Measurements from ENCODE around the gene MBNL1.
"Not testable (repeated sequence)": the region's sequence is repeated elsewhere in the genome, so short reads cannot be mapped to it uniquely, and the experiment has no call there.

Gene MBNL1

GRCh38 chr3:152379415-152380042 is 110.8 kb downstream of the MBNL1 start:
- DNase-seq (ENCODE audit: low read depth), result no peak

DNA sequence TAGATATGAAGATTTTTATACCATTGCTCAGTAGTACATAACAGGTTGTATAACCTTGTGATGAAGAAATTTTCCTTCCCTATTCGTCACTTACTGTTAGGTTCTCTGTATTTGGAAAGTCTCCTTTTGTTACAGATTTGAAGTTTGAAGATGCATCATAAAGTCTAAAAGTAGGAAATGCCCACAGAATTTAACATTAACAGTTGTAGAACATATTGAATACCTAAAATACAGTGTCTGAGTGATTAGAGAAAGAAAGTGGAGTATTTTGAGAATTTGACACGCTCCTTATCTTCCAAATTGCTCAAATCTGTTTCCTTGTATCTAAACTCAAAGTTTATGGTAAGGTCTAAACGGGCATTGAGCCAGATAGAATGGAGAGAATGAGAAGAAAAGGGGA is 111.3 kb downstream of the MBNL1 start:
- DNase-seq (ENCODE audit: low read depth), result no peak

DNA sequence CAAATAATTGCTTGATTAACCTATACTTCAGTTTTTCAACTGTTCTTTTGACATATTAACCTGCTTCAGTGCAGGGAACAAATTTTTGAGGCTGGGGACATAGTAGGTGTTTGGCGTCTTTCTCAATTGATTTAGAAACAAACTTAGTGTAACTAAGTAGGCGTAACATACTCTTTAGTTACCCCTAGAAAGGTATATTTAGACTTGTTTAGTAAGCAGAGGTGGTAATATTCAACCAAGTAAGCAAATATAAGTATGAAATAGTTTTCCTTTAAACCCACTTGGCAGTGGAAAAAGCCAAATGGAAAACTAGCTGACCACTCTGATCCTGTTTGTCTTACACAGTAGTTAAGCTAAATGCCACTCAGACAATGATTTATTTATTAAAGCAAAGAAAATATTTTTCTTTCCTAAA is 113.2 kb downstream of the MBNL1 start:
- no peak for DNase-seq (ENCODE audit: low read depth)

- no peak for DNase-seq (ENCODE audit: low read depth)
Observed at GRCh38 chr3:152382312-152383135, 113.8 kb downstream of the MBNL1 start.

DNA sequence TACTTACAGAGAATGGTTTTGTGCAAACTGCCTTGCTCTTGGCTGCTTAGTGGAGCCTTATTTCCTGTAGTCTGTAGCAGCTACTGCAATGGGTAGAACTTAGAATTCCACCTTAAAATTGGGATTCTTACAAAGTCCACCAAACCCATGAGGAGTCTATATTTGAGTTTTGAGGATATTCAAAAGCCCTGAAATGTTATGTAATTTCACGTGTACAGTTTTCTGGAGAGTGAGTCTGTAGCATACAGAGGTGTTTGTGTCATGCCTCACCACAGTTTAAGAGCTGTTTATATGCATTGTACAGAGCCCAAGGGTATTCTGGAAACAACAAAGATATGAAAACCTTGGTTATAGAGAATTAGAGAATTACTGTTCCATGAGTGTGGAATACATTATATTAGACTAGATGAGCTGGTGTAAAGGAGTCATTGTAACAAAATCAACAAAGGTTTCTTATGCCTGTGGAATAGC is 114.4 kb downstream of the MBNL1 start:
- no peak for DNase-seq (ENCODE audit: low read depth)

DNA sequence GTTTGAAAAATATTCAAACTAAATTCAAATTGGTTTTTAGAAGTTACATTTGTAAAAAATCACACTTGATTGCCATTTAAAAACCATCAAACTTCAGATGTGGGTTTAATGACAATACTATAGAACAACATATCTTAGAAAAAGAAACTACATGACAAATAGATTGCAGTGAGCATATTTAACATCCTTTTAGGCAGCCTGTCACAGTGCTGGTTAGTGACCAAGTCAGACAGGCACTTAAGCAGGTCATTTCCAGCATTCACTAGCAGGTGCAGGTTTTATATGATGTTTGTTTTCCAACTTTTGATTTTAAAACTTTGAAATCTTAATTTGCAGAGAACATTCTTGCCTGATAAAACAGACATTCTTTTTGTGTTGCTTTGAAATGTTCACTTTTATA is 115.7 kb downstream of the MBNL1 start:
- DNase-seq (ENCODE audit: low read depth), result no peak

DNA sequence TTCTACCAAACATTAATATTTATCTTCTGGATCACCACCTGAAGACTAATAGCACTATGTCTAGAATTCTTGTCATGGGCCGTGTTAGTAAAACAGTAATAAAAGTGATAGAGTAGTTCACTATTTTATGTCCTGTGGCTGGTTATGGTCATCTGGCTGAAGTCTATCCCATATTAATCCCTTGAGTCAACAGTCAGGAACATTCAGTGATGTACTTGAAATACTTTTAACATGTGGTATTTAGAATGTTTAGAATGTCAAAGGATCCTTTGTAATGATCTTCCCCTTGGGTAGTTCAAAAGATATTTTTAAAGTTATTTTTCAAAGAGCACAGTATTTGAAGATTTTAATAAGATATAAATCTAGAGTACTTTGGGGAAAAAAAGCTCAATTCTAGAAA is 117.0 kb downstream of the MBNL1 start:
- DNase-seq (ENCODE audit: low read depth), result no peak

GRCh38 chr3:152386208-152386607 is 117.5 kb downstream of the MBNL1 start:
- DNase-seq (ENCODE audit: low read depth), result no peak

DNA sequence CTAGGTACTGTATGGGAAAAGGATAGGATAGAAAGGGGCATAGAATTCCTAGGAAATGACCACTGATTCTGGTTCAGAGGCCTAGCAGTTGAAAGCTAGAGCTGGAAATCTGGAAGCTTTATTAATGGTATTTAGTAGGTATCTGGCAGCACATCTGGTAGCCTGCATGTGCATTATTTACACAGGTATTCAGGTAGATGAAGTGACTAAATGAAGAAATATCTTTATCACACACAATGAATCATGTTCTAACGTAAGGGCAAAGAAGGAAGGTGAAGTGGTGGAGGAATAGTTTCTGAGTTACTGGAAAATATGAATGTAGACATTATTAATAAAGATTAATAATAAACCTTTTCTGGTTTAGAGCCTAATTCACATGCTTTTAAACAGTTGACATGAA is 119.9 kb downstream of the MBNL1 start:
- no peak for DNase-seq (ENCODE audit: low read depth)

GRCh38 chr3:152389316-152389934 is 120.7 kb downstream of the MBNL1 start:
- DNase-seq (ENCODE audit: low read depth), result no peak

- no peak for DNase-seq (ENCODE audit: low read depth)
Observed at GRCh38 chr3:152390647-152391046, 121.9 kb downstream of the MBNL1 start.

DNA sequence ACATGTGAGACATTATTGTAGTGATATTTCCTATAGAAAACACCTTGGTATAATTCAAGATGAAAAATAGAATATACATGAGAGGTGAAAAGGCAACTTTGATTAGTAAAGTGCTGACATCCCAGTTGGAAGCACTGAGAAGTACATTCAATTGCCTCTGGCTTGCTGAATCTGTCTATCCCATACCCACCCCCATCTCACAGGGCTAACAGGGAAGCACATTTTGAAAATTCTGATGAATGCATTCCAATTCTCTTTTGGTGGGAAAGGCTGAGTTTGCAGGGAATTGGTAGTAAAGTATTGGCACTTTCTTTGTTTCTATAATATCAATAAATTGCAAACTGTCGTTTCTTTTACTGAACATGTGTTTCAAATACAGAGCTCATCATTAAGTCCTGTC is 122.9 kb downstream of the MBNL1 start:
- DNase-seq (ENCODE audit: low read depth), result no peak

- no peak for DNase-seq (ENCODE audit: low read depth)
Observed at GRCh38 chr3:152392272-152392880, 123.6 kb downstream of the MBNL1 start.

DNA sequence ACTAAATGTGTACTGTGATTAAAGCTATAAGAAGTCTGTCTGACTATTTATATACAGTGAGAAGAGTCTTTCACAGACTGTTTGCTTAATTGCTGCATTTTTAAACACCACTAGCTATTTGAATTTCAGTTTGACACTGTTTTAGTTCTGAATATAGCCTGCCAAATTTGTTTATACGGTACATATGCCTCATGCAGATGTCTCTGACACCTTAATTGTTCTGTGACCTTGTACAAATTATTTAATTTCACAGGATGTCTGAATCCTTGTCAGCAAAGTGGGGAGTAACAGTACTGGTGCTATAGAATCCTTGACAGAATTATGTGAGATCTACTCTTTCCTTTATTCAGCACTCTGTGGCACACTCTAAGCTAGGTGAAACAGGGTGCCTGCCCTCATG is 125.5 kb downstream of the MBNL1 start:
- DNase-seq (ENCODE audit: low read depth), result no peak

DNA sequence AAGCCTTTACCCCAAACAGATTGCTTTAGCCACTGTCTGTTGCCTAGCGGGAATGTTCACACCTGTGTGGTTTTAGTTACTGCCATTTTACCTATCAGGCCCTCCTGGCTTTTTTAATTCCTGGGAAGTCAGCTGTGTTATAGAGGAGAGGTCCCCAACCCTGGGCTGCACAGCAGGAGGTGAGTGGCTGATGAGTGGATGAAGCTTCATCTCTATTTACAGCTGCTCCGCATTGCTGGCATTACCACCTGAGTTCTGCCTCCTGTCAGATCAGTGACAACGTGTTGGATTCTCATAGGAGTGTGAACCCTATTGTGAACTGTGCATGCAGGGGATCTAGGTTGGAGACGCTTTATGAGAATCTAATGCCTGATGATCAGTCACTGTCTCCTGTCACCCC is 127.0 kb downstream of the MBNL1 start:
- DNase-seq (ENCODE audit: low read depth), result no peak

DNA sequence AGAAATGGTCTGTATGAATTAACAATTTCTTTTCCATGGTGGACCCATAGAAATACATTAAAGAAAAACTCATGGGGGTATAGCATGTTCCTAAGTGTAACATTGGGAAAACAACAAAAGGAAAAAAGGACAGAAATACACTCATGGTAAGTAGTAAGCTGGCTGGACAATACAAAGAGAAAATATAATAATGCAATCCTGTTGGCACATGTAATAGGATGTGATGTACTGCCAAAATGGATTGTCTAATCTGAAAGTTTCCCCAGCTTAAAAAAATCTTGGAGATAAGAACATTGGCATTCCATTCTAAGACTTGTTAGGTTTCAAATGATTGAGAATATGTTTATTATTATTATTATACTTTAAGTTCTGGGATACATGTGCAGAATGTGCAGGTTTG is 128.1 kb downstream of the MBNL1 start:
- no peak for DNase-seq (ENCODE audit: low read depth)

DNA sequence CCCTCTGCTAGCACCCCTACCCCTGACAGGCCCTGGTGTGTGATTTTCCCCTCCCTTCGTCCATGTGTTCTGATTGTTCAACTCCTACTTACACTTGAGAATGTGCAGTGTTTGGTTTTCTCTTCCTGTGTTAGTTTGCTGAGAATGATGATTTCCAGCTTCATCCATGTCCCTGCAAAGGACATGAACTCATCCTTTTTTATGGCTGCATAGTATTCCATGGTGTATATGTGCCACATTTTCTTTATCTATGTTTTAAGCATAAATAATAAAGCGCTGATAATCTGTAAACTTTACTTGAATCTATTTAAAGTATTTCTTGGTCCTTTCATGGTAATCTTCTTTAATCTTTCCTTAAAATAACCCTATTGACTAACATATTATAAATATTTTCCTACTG is 128.6 kb downstream of the MBNL1 start:
- DNase-seq (ENCODE audit: low read depth), result not testable (repeated sequence)

GRCh38 chr3:152398495-152398894 is 129.8 kb downstream of the MBNL1 start:
- DNase-seq (ENCODE audit: low read depth), result no peak

DNA sequence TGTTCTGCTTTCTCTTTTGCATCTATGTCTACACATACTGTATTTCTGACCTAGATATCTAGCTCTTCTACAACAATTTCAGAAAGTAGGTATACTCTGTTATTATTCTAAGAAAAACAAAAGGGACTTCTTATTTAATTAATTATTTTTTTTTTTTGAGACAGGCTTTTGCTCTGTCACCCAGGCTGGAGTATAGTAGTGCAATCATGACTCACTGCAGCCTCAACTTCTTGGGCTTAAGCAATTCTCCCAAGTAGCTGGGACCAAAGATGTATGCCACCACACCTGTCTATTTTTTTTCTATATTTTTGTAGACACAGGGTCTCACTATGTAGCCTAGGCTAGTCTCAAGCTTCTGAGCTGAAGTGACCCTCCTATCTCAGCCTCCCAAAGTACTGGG is 130.6 kb downstream of the MBNL1 start:
- no peak for DNase-seq (ENCODE audit: low read depth)

GRCh38 chr3:152400887-152401286 is 132.2 kb downstream of the MBNL1 start:
- no peak for DNase-seq (ENCODE audit: low read depth)

DNA sequence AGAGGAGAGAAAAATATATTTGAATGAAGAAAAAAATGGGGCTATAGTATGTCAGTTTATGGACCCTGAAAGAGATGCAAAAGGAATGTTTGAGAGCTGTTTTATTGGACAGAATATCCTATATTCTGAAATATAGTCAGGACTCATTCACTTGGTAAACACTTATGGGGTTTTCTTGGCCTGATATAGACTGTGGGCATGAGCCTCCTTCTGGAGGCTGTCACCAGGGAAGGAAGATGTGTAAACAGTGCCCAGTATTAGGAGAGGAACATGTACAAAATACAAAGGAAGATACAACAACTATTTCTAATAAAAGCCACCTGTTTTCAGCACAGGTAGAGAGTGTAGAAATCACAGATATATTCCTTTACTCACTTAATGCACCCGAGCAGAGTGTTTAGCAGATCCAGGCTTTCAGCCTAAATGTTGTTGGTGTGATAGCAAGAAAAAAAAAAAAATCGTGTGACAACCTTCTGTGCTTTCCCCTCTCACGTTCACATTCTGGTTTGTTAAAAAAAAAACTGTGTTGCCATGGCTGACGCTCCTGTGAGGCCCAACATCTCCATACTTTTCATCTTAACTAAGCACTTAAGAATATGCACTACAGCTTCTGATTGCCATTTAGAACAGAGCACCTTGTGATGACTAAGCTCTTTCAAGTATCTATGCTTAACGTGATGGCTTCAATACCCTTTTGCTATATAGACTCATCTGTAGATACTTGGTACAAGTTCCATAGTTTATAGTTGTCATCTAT is 134.1 kb downstream of the MBNL1 start:
- no peak for DNase-seq (ENCODE audit: low read depth)

DNA sequence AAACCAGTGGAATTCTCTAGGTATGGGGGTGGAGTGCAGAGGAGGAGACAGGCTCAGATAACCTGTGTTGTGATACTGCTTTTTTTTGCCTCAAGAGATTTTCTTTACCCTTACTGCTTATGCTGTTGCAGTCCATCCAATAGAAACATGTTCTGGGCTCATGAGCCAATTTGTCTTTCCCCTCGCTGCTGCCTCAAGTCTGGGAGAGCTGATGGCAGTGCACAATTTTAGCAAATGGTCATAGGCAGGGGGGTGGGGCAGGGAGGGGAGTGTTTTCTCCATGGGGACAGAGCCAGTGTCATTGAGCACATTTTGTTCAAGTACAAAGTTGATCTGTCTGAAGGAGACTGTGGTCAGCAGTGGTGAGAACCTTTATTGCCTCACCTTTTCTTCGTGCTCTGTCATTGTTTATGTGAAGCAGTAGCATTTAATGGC is 134.9 kb downstream of the MBNL1 start:
- no peak for DNase-seq (ENCODE audit: low read depth)

Data from activated gamma-delta T cell treated with anti-CD3 and anti-CD28 coated beads, Interleukin-2, amount 50 U/mL, for 16 hours (primary cell).